Hair follicular keratinocyte (primary cell): ENCODE data around the gene TASOR. TPM values are rescaled to one million over a fixed set of nuclear protein-coding genes. Genes with fewer than 3 reads are reported as not detected.

Source experiments
- total RNA-seq: library from RNA; depleted of rRNA; stranded (reverse); fragments of >200 nt; gene quantifications from 2 replicates; pipeline ENCODE4 v1.2.3, GENCODE V29; 2015

Gene TASOR
- 28.3 and 36.2 TPM in 2 replicates for total RNA-seq

GRCh38 chr3:56683122-56683817, at the start of gene TASOR:
TSS of gene TASOR (minus strand) at chr3:56683265. CDS start at chr3:56683006, 259 bp downstream.

Other genes with a start within 250 kb of the TASOR start
- 2.4 and 3.3 TPM in 2 replicates for gene ERC2, start 214.8 kb downstream of the TASOR start, total RNA-seq
- 8.5 and 15.9 TPM in 2 replicates for gene CCDC66, start 126.1 kb downstream of the TASOR start, total RNA-seq
- gene ARHGEF3, start 118.7 kb upstream of the TASOR start, total RNA-seq, result 9.5 and 10.1 TPM in 2 replicates